HG02759 (cell line): ENCODE results near the gene C18orf32.
"Not testable (repeated sequence)": the region's sequence is repeated elsewhere in the genome, so short reads cannot be mapped to it uniquely, and the experiment has no call there.

ENCODE experiments used
- ATAC-seq: cut with Tn5 transposase; IDR thresholded peaks from one replicate; pipeline ENCODE4 v1.9.1; 2021; ENCODE audit warnings: mild to moderate bottlenecking, moderate library complexity; ENCODE audit not compliant: unreplicated experiment

C18orf32 gene

GRCh38 chr18:49503931-49504330 lies 16.9 kb upstream of the C18orf32 start:
- no peak for ATAC-seq

DNA sequence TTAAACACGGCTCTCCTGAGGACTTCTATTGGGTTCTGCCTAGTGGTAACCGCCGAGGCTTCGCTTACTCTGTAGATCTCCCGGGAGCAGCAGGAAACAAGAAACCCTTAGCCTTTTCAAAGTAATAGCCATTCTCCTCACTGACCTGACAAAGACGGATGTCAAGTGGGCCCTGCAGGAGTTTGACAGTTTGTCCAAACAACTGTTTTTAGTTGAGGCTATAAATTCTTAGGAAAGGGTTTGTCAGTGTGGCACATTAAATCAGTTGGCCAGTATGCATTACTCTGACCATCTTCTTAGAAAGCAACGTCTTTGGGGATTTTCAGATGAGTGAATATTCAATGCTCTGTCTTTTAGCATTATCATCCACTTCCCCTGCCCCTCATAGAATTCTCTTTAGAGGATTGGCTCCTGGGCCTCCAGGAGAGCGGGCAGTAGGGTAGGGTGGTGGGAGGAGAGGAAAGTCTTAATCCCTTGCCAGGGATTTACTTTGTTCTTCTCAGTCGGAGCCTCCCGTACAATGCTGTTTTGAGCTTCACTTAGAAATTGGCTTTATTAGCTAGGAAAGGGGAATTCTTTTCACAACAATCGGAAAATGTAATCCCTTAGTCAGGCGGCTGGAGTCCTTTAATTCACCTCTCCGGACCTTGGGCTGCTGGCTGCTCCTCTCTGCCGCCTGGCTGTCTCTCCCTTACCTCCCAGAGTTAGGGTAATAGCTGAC lies 13.3 kb upstream of the C18orf32 start:
- ATAC-seq: no peak

GRCh38 chr18:49499046-49499637 lies 12.1 kb upstream of the C18orf32 start:
- ATAC-seq: no peak

DNA sequence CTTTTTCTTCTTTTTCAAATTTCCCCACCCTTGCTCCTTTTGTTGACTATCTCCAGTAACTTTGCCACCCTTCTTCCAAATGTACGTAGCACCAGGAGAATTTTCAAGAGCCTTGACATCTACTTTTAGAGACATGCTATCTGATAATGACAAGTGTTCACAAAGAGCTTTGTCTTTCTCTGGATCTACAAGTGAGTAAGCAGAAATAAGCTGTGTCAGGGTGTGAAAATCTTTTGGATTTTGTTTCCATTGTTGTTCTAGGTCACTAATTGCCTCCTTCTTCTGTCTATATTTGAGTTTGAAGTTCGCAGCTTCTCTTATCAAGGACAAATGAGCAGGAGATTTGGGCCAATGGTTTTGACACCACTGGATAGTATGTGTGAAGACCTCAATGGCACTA lies 8.4 kb upstream of the C18orf32 start:
- no peak for ATAC-seq

GRCh38 chr18:49495076-49495475 lies 8.0 kb upstream of the C18orf32 start:
- ATAC-seq: no peak

- ATAC-seq: no peak
Observed at GRCh38 chr18:49494660-49495059, 7.6 kb upstream of the C18orf32 start.

GRCh38 chr18:49492694-49493033 lies 5.6 kb upstream of the C18orf32 start:
- ATAC-seq: no peak

DNA sequence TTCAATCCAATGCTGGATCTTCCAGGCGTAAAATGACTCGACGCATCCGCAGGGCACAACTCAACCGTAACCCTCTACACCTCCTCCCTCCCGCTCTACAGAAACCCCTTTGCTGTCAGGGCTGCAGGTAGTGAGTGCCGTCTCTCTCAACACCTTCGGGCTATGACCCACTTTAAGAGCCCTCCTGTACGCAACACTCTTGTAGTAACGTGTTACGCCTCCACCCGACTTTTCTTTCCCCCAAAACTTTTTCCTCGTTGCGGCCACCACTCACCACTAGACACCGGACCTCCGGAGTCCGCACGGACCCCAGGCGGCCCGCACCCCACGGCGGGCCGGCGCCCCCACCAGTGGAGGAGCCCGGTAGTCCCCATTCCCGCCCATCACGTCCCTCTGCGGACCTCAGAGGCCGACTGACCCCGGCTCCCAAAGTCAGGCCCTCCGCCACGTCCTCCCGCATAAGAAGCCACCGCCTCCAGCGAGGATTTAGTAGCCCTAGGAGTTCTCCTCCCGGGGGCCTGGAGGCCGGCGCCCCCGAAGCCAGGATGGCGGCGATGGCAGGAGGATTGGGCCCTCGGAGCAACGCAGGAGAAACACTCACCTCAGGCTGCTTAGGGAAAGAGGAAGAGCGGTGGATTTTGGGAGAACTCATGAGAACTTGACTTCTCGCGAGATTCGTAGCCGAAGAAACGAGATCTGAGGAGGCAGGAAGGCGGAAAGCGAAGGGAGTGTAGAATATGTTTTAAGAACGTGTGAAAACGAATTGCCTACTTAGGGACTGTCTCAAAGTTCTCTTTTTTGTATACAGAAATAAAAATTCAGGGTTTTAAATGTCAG lies 5.0 kb upstream of the C18orf32 start, which contains the start of gene RPL17:
Gene RPL17 (minus strand): TSS at position 609 of the 837 bp plus-strand sequence.
- ATAC-seq: peak; percentile 73

DNA sequence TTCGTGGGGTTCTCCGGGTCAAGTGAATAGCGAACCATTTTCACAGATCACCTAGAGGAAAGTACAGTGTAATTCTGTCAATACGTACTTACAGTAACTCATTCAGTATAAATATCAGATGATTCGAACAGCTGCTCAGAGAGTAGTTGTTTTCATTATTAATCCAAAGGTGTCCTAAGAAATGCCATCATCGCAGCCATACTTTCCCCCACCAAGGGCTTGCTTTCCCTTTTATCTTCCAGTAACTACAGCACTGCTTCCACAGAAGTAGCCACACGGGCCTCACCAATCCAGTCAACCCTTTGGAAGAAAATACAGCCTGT lies 4.5 kb upstream of the C18orf32 start:
- no peak for ATAC-seq

DNA sequence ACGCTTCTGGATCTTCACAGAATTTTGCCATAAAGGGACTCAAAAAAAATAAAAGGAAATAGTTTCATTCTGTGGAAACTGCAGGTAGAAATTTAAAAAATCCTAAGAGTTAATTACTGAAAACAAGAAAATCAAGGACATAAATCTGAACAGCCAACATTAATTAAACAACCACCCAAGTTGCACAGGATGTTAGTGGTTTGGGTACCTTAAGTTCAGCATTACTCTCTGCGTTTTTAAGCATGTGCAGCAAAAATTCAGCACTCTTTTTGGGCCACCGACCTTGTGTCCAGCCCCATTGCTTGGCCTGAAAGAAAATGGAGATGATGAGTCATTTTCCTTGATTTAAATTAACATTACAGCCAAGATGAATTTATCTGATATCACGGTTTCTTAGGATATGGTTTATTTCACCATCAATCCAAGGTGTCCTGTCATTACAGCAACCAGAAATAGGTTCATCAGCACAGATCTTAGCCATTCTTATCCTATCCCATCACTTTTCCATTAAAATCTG lies 3.3 kb upstream of the C18orf32 start:
- ATAC-seq: no peak

DNA sequence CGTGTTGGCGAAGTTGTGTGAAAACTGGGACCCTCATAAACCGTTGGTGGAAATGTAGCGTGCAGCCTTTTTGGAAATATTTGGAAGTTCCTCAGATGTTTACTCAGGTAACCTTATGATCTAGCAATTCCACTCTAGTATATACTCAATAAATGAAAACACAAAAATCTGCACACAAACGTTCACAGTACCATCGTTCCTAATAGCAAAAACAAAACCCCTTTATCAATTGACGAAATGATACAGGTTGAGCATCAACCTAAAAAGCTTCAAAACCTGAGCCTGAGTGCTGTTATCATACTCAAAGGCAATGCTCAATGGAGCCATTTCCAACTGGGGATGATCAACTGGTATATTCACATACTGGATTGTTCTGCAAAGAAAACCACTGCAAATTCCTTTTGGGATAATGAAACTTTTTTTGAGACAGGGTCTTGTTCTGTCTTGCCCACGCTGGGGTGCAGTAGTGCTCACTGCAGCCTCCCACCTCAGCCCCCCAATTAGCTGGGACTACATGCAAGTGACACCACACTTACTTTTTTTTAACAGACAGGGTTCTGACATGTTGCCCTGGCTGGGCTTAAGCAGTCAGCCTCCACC lies 777 bp upstream of the C18orf32 start:
- no peak for ATAC-seq

DNA sequence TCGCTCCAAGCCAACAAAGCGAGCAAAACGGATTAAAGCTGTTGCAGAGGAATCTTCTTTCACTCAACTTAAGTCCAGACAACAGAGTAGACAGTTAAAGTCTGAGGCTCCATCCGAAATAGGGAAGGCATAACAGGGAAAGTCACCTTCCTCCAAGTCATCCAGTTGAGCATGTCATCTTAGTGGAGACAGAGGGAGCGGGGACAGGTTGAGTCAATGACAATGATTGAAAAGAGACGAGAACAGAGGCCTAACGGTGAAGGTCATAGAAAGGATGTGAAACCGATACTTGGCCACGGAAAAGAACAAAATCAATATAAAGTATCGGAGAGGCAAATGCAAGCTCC lies 455 bp downstream of the C18orf32 start:
- ATAC-seq: no peak

DNA sequence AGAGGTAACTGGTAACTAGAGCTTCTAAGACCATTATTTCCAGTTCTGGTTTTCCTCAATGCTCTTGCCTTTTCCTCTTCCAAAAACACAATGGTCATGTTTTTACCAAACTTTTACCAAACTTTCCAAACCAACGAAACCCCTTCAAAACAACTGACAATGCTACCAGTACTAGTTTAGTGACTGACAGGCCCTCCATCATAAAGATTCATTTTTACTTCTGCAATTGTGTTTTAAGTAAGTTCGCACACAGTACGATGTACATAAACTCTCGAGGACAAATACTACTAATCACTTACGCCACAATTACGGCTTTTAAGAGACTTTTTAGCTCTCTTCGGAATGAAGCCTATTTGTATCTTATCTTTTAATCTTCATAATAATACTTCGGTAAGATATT lies 900 bp downstream of the C18orf32 start:
- no peak for ATAC-seq

GRCh38 chr18:49483198-49483597 lies 3.8 kb downstream of the C18orf32 start:
- no peak for ATAC-seq

DNA sequence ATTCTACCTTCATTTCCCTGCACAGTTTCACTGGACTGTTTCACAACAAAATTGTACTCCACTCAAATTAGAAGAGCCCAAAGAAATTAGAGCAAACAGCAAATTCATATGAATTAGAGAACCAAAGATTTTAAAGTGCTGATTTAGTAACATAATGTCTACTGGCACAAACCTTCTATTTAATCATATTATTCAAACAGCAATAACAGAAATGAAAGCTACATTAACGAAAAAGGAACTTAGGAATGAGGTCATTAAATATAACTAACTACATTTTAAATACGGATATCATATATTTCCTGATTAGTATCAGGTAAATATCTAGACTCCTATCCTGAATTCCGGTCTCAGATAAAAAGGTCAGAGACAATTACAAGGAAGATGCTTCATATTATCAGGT lies 5.1 kb downstream of the C18orf32 start:
- ATAC-seq: no peak

GRCh38 chr18:49481317-49481716 lies 5.7 kb downstream of the C18orf32 start:
- no peak for ATAC-seq

DNA sequence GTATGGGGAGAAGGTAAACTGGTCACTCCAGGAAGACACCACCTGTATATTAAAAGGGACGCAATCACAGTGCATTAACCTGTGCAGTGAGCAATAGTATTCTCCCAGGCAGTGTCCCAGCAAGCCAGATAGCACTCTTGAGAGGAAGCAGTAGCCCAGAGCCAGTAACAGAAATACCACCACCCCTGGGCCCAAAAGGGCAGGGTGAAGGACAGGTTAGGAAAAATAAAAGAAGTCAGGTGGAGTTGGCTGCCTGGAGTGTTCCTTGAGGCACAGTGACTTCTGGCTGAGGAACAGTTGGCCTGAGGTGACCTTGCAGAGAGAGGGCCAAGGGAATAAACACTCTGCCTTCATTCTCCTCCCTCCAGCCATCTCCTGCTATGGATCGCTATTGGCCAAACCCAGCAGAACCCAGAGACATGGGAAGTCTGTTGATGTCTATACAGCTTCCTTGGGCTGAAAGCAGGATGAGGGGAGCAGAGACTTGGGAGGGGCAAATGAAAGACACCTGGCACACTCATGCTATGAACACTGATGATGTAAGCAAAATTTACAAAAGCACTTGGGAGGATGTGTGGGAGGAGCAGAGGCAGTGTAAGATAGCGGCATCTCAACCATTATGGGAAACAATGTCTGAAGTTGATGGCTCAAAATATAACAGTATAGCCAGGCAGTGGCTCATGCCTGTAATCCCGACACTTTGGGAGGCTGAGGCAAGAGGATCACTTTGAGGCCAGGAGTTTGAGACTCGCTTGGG lies 7.5 kb downstream of the C18orf32 start:
- ATAC-seq: no peak

DNA sequence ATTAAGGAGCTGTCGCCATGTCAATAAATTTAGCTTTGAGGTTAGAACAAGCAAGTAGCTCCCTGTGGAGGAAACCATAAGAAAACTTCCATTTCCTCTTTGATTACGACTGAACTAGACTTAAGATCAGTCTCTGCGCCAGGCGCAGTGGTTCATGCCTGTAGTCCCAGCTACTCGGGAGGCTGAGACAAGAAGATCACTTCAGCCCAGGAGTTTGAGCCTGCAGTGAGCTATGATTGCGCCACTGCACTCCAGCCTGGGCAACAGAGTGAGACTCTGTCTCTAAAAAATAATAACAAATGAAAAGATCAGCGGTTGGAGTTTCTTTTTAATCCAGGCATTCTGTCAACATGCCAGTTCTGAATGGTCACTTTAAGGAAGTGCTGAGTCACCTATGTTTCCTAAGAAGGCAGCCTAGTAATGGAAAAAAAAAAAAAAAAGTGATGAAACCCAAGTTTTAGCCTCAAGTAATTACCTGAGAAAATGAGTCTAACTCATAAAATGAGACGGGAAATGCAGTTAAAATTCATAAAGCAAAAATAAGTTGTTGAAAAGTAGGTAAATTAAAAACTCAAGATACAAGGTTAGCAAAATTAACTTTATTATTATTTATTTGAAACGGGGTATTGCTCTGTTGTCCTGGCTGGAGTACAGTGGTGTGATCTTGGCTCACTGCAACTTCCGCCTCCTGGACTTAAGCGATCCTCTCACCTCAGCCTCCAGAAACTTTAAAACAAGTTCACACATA lies 10.2 kb downstream of the C18orf32 start:
- ATAC-seq: peak; percentile 53

- not testable (repeated sequence) for ATAC-seq
Observed at GRCh38 chr18:49474935-49475334, 12.1 kb downstream of the C18orf32 start.

- no peak for ATAC-seq
Observed at GRCh38 chr18:49473721-49474120, 13.3 kb downstream of the C18orf32 start.
